ENCODE data around the gene ST8SIA1.

ST8SIA1 gene

GRCh38 chr12:22283508-22283907 lies 51.0 kb downstream of the ST8SIA1 start:
- DNase-seq, result no peak

- no peak for DNase-seq
Observed at GRCh38 chr12:22283006-22283506, 51.5 kb downstream of the ST8SIA1 start.

- DNase-seq, result no peak
Observed at GRCh38 chr12:22282283-22282682, 52.2 kb downstream of the ST8SIA1 start.

GRCh38 chr12:22276867-22277266 lies 57.6 kb downstream of the ST8SIA1 start:
- DNase-seq, result no peak

- DNase-seq, result no peak
Observed at GRCh38 chr12:22276313-22276712, 58.2 kb downstream of the ST8SIA1 start.

- peak in 16 of 58 donors; percentile 8 to 77 (median 20) for DNase-seq
Observed at GRCh38 chr12:22275843-22276242, 58.7 kb downstream of the ST8SIA1 start.

- no peak for DNase-seq
Observed at GRCh38 chr12:22272335-22273151, 62.0 kb downstream of the ST8SIA1 start.

- no peak for DNase-seq
Observed at GRCh38 chr12:22271023-22271422, 63.5 kb downstream of the ST8SIA1 start.

GRCh38 chr12:22268973-22269372 lies 65.5 kb downstream of the ST8SIA1 start:
- DNase-seq, result no peak

- no peak for DNase-seq
Observed at GRCh38 chr12:22268406-22268805, 66.1 kb downstream of the ST8SIA1 start.

- DNase-seq, result no peak
Observed at GRCh38 chr12:22266101-22266500, 68.4 kb downstream of the ST8SIA1 start.

GRCh38 chr12:22264380-22264779 lies 70.1 kb downstream of the ST8SIA1 start:
- DNase-seq, result no peak

GRCh38 chr12:22262309-22262708 lies 72.2 kb downstream of the ST8SIA1 start:
- DNase-seq, result no peak

GRCh38 chr12:22257100-22257499 lies 77.4 kb downstream of the ST8SIA1 start:
- DNase-seq, result no peak

- no peak for DNase-seq
Observed at GRCh38 chr12:22256605-22257004, 77.9 kb downstream of the ST8SIA1 start.

- no peak for DNase-seq
Observed at GRCh38 chr12:22256041-22256441, 78.5 kb downstream of the ST8SIA1 start.

- peak in 9 of 58 donors; percentile 7 to 67 (median 18) for DNase-seq
Observed at GRCh38 chr12:22255097-22255496, 79.4 kb downstream of the ST8SIA1 start.

- peak in 2 of 58 donors; percentile 11 to 13 for DNase-seq
Observed at GRCh38 chr12:22254478-22254877, 80.0 kb downstream of the ST8SIA1 start.

- no peak for DNase-seq
Observed at GRCh38 chr12:22252057-22252456, 82.5 kb downstream of the ST8SIA1 start.

GRCh38 chr12:22250762-22251161 lies 83.7 kb downstream of the ST8SIA1 start:
- DNase-seq, result no peak

GRCh38 chr12:22248571-22249115 lies 85.9 kb downstream of the ST8SIA1 start:
- no peak for DNase-seq

GRCh38 chr12:22248121-22248520 lies 86.4 kb downstream of the ST8SIA1 start:
- DNase-seq, result no peak

Measured in anterior cingulate cortex (tissue), 58 donors.